Astrocyte (in vitro differentiated cells and primary cell): ENCODE data around the gene FOXJ3.

Experiments used
- CTCF ChIP-seq: IDR thresholded peaks from 2 replicates; pipeline ENCODE4 v1.5.1; 2011; ENCODE audit warnings: low read depth, mild to moderate bottlenecking, inconsistent platforms, low read length, moderate library complexity; ENCODE audit not compliant: insufficient read depth
- EZH2 ChIP-seq: IDR thresholded peaks from 2 replicates; pipeline ENCODE4 v1.6.1; 2012; ENCODE audit warnings: mild to moderate bottlenecking, low read length, inconsistent platforms; ENCODE audit not compliant: insufficient read depth

GRCh38 chr1:42221456-42221855 lies 113.6 kb downstream of the FOXJ3 start:
- no peak for TF ChIP-seq EZH2
- no peak for TF ChIP-seq CTCF
